Mesothelial cell of epicardium (in vitro differentiated cells): ENCODE data around the gene CAMTA1. TPM values are rescaled to one million over a fixed set of nuclear protein-coding genes. Genes with fewer than 3 reads are reported as not detected.

Experiments
- DNase-seq, 2 experiments: peaks; one replicate each; pipeline ENCODE4 v3.0.0; 2021; ENCODE audit warnings: low spot score in 2 of 2; ENCODE audit not compliant: unreplicated experiment in 2 of 2
- H3K27ac Mint-ChIP-seq: 2 replicates; pipeline ENCODE4 v1.8.0; 2021; ENCODE audit warnings: mixed read lengths
- H3K27me3 Mint-ChIP-seq: 2 replicates; pipeline ENCODE4 v1.8.0; 2021; ENCODE audit warnings: low read depth, mixed read lengths
- H3K36me3 Mint-ChIP-seq: 2 replicates; pipeline ENCODE4 v1.8.0; 2021; ENCODE audit warnings: mixed read lengths
- H3K4me1 Mint-ChIP-seq: 2 replicates; pipeline ENCODE4 v1.8.0; 2021; ENCODE audit warnings: mixed read lengths
- H3K4me3 Mint-ChIP-seq: 2 replicates; pipeline ENCODE4 v1.8.0; 2021; ENCODE audit warnings: mild to moderate bottlenecking, moderate library complexity, mixed read lengths
- H3K9me3 Mint-ChIP-seq: 2 replicates; pipeline ENCODE4 v1.8.0; 2021; ENCODE audit warnings: mixed read lengths
- total RNA-seq: library from RNA; stranded (reverse); gene quantifications from 3 replicates; pipeline ENCODE4 v1.2.1, GENCODE V29; 2021
- TF ChIP-seq, protein P1 (sequence below): fragments of 200-600 bp; sonication (generic); IDR thresholded peaks from one replicate; pipeline ENCODE4 v1.5.0; 2021; ENCODE audit warnings: antibody characterized with exemption; ENCODE audit not compliant: unreplicated experiment

The CAMTA1 gene
- total RNA-seq, 1 donor from 2014 or later: 70.4 TPM

DNA sequence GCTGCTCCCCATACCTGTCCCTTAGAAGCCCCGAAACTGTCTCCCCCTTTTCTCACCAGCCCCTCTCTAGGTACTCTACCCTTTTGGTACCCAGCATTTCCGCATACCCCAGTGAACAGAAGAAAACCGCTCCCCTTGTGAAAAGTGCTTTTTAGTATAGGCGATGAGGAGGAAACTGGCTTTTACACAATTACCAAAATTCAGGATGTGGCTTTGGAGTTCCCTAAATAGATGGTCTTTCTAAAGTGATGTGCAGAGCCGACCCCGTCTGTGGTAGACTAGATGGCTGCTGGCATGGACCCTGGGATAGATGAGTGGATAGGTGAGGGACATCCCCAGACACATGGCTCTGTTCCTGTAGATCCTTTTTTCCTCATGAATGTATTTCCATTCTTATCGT, 996.2 kb downstream of the CAMTA1 start:
- TF ChIP-seq, protein P1, sequence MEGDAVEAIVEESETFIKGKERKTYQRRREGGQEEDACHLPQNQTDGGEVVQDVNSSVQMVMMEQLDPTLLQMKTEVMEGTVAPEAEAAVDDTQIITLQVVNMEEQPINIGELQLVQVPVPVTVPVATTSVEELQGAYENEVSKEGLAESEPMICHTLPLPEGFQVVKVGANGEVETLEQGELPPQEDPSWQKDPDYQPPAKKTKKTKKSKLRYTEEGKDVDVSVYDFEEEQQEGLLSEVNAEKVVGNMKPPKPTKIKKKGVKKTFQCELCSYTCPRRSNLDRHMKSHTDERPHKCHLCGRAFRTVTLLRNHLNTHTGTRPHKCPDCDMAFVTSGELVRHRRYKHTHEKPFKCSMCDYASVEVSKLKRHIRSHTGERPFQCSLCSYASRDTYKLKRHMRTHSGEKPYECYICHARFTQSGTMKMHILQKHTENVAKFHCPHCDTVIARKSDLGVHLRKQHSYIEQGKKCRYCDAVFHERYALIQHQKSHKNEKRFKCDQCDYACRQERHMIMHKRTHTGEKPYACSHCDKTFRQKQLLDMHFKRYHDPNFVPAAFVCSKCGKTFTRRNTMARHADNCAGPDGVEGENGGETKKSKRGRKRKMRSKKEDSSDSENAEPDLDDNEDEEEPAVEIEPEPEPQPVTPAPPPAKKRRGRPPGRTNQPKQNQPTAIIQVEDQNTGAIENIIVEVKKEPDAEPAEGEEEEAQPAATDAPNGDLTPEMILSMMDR: no peak
- DNase-seq: no peak
- no peaks in the 10 kb centered on the region for H3K27me3 Mint-ChIP-seq
- no peak overlapping the region for H3K4me3 Mint-ChIP-seq
- H3K36me3 Mint-ChIP-seq: peaks cover 25% of the 10 kb centered on the region
- peaks cover 5% of the 10 kb centered on the region for H3K4me1 Mint-ChIP-seq
- peaks cover 6% of the 10 kb centered on the region for H3K9me3 Mint-ChIP-seq
- H3K27ac Mint-ChIP-seq: no peak overlapping the region

DNA sequence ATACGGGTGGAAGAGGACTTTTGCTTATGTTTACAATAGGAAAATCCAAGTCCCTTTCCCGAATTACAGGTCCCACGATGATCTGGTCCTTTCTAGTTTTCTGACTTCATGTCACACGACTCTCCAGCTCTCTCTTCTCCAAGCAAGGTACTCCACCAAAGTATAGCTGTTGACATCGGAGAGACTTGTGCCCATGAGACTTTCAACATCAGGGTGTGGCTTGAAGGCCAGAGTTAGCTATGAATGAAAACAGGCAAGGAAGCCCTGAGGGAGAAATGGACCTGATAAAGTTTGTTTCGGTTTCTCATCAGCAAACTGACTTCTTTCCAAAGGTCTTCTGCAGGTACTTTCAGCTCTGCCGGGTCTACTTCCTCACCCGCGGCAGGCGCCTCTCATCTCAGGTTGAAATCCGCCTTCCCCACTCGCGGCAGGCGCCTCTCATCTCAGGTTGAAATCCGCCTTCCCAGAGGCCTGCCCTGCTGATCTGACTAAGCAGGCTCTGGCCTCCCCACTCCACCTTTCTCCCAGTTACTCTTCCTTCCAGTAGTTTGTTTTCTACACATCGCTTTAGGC, 996.8 kb downstream of the CAMTA1 start:
- no peak for DNase-seq
- H3K36me3 Mint-ChIP-seq: peaks cover 27% of the 10 kb centered on the region
- H3K4me3 Mint-ChIP-seq: no peak overlapping the region
- TF ChIP-seq, protein P1: no peak
- peaks cover 6% of the 10 kb centered on the region for H3K9me3 Mint-ChIP-seq
- H3K27ac Mint-ChIP-seq: no peak overlapping the region
- H3K4me1 Mint-ChIP-seq: peaks cover 5% of the 10 kb centered on the region
- no peaks in the 10 kb centered on the region for H3K27me3 Mint-ChIP-seq

DNA sequence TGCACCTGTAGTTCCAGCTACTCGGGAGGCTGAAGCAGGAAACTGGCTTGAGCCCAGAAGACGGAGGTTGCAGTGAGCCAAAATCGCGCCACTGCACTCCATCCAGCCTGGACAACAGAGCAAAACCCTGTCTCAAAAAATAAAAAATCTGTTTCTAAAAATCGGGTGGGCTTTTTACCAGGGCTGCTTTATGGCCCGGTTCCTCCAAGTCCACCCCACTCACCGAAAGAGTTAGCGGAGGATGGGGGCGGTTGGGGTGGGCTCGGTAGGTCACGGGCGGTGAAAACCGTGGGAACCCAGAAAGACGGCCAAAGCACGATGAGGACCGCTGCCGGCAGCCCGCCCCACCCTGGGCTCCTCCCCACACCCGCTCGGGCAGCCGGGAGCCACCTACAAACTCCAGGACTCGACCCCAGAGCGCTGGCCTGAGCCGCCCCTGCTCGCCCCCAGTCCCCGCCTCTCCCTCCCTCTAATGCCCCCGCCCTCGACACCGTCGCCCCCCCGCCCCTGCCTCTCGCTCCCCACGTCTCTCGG, 998.0 kb downstream of the CAMTA1 start:
- H3K36me3 Mint-ChIP-seq: peaks cover 30% of the 10 kb centered on the region
- DNase-seq: peak in 1 of 2 experiments; percentile 49
- H3K9me3 Mint-ChIP-seq: peaks cover 6% of the 10 kb centered on the region
- peak overlapping the region; percentile 61 for H3K27ac Mint-ChIP-seq
- H3K4me1 Mint-ChIP-seq: peaks cover 5% of the 10 kb centered on the region
- H3K4me3 Mint-ChIP-seq: peak overlapping the region; percentile 74
- TF ChIP-seq, protein P1: no peak
- H3K27me3 Mint-ChIP-seq: no peaks in the 10 kb centered on the region

DNA sequence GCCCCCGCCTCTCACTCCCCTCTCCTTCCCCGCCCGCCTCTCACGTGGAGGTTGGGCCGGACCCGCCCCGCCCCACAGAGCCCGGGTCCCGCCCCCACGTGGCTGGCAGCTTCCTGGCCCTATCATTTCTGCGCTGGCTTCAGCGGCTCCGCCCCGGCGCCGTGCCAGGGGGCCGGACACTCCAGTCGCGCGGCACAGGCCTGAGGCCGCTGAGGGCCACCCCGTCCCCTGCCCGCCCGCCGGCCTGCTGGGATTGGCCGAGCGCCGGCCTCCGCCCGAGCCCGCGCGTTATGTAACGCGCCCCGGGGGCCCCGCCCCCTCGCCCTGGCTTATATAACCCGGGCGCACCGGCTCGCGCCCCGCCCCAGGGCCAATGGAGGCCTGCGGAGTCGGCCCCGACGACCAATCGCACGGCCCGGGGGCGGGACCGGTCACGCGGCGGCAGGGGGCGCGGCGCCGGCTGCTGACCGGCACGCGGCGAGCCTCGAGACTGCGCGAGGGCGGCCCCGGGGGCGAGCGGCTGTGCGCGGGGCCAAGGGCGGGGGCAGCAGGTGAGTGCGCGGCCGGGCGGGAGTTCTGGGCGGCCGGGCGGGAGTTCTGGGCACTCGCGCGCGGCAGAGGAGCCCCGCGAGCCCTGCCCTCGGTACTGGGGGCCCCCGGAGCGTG, 998.7 kb downstream of the CAMTA1 start, which contains the start of gene PER3:
Gene PER3 (plus strand): TSS at position 466 of the 666 bp plus-strand sequence. CDS start 587 bp downstream, outside the sequence.
- Mint-ChIP-seq H3K9me3 (peaks cover 6% of the 10 kb centered on the region), H3K27me3 (no peaks in the 10 kb centered on the region), H3K27ac (peak within 1 kb of the TSS; percentile 61), H3K4me3 (peak within 1 kb of the TSS; percentile 74), H3K36me3 (peaks cover 31% of the 10 kb centered on the region), H3K4me1 (peaks cover 5% of the 10 kb centered on the region)
- TF ChIP-seq, protein P1: no peak
- DNase-seq: peak; percentile 93 to 96

DNA sequence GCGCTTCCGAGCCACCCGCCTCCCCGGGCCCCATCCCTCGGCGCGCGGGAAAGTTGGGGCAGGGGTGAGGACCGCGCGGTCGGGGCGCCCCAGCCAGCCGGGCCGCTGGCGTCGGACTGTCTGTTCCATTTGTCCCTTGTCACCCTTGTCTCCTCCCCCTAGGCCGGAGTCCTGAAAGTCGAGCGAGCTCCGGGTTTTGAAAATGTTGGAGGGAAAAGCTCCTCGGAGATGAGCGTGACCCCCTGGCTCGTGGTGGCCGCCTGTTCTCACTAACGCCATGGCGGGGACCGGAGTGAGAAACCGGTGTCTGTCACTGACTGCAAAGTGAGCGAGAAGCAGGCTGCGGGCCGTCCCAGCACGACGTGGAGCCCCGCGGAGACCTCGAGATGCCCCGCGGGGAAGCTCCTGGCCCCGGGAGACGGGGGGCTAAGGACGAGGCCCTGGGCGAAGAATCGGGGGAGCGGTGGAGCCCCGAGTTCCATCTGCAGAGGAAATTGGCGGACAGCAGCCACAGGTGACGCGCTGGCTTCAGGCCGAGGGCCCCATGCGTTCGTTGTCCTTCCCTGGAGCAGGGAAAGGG, 999.3 kb downstream of the CAMTA1 start:
- DNase-seq: no peak
- TF ChIP-seq, protein P1: no peak
- peaks cover 12% of the 10 kb centered on the region for H3K9me3 Mint-ChIP-seq
- H3K4me3 Mint-ChIP-seq: peak overlapping the region; percentile 34
- no peak overlapping the region for H3K27ac Mint-ChIP-seq
- H3K4me1 Mint-ChIP-seq: peaks cover 5% of the 10 kb centered on the region
- H3K36me3 Mint-ChIP-seq: peaks cover 33% of the 10 kb centered on the region
- no peaks in the 10 kb centered on the region for H3K27me3 Mint-ChIP-seq
